Stimulated activated CD8-positive, alpha-beta memory T cell treated with anti-CD3 and anti-CD28 coated beads, Interleukin-12 subunit alpha, Interleukin-12 subunit beta, amount 100 ng/mL, for 4 hours (primary cell): Measurements from ENCODE around the gene TFEB.

Experiments
- DNase-seq: peaks from one replicate; pipeline ENCODE4 v3.0.0-alpha.2; 2020; ENCODE audit warnings: low read depth

Gene TFEB

GRCh38 chr6:41651962-41652657, 83.3 kb downstream of the TFEB start:
- DNase-seq, result no peak

- DNase-seq, result no peak
Observed at GRCh38 chr6:41651246-41651961, 84.0 kb downstream of the TFEB start.

GRCh38 chr6:41650120-41650519, 85.3 kb downstream of the TFEB start:
- DNase-seq, result no peak

GRCh38 chr6:41649596-41649995, 85.8 kb downstream of the TFEB start:
- no peak for DNase-seq

GRCh38 chr6:41648921-41649320, 86.5 kb downstream of the TFEB start:
- no peak for DNase-seq

GRCh38 chr6:41648070-41648585, 87.3 kb downstream of the TFEB start:
- DNase-seq, result no peak

- no peak for DNase-seq
Observed at GRCh38 chr6:41647061-41647511, 88.3 kb downstream of the TFEB start.

- DNase-seq, result no peak
Observed at GRCh38 chr6:41646026-41646795, 89.2 kb downstream of the TFEB start.

- DNase-seq, result no peak
Observed at GRCh38 chr6:41645007-41645618, 90.3 kb downstream of the TFEB start.

GRCh38 chr6:41644297-41644879, 91.0 kb downstream of the TFEB start:
- DNase-seq, result no peak

- DNase-seq, result no peak
Observed at GRCh38 chr6:41643899-41644269, 91.5 kb downstream of the TFEB start.

- DNase-seq, result no peak
Observed at GRCh38 chr6:41642960-41643898, 92.2 kb downstream of the TFEB start.

- no peak for DNase-seq
Observed at GRCh38 chr6:41642090-41642959, 93.1 kb downstream of the TFEB start.

- DNase-seq, result no peak
Observed at GRCh38 chr6:41641352-41641925, 94.0 kb downstream of the TFEB start.

- DNase-seq, result no peak
Observed at GRCh38 chr6:41640426-41640825, 95.0 kb downstream of the TFEB start.

- DNase-seq, result no peak
Observed at GRCh38 chr6:41639809-41640371, 95.5 kb downstream of the TFEB start.

- no peak for DNase-seq
Observed at GRCh38 chr6:41638935-41639808, 96.2 kb downstream of the TFEB start.
